Esophagus (tissue), 2 donors: ENCODE data around the gene UPF1. TPM values are rescaled to one million over a fixed set of nuclear protein-coding genes. Genes with fewer than 3 reads are reported as not detected.
A peak's percentile ranks its signal among the peaks of the same experiment; 100 is the strongest.

Source experiments
- H3K27ac ChIP-seq, 2 donors: one replicate each; pipeline ENCODE4 v1.5.1; 2013; ENCODE audit warnings: low read depth in 2 of 2, mild to moderate bottlenecking in 2 of 2, inconsistent platforms in 1 of 2, low read length in 1 of 2, moderate library complexity in 1 of 2
- H3K27me3 ChIP-seq, 2 donors: one replicate each; pipeline ENCODE4 v1.6.1; 2013; ENCODE audit warnings: low read length in 2 of 2, control low read depth in 1 of 2, mild to moderate bottlenecking in 1 of 2; ENCODE audit not compliant: insufficient read depth in 2 of 2, control insufficient read depth in 1 of 2
- H3K36me3 ChIP-seq, 2 donors: one replicate each; pipeline ENCODE4 v1.6.1; 2013; ENCODE audit warnings: low read length in 1 of 2; ENCODE audit not compliant: control insufficient read depth in 2 of 2, insufficient read depth in 2 of 2
- H3K4me1 ChIP-seq, 2 donors: one replicate each; pipeline ENCODE4 v1.6.1; 2013; ENCODE audit warnings: low read length in 1 of 2; ENCODE audit not compliant: control insufficient read depth in 2 of 2, insufficient read depth in 2 of 2
- H3K4me3 ChIP-seq, 2 donors: one replicate each; pipeline ENCODE4 v1.5.1; 2013; ENCODE audit warnings: low read length in 2 of 2, mild to moderate bottlenecking in 2 of 2, low read depth in 1 of 2, moderate library complexity in 1 of 2
- H3K9me3 ChIP-seq, 2 donors: one replicate each; pipeline ENCODE4 v1.6.1; 2013; ENCODE audit warnings: mild to moderate bottlenecking in 2 of 2, low read depth in 1 of 2, low read length in 1 of 2, moderate library complexity in 1 of 2; ENCODE audit not compliant: control insufficient read depth in 2 of 2, insufficient read depth in 1 of 2
- WGBS, 2 donors: extraction: QIAGEN DNeasy Blood & Tissue Kit; methylation state at CpG; one replicate each; pipeline ENCODE4 v1.1.7; 2013; 5-methylcytosine and 5-hydroxymethylcytosine counted together
- polyA plus RNA-seq, 2 donors: library from polyadenylated mRNA; stranded (reverse); fragments of 200-250 nt; gene quantifications; one replicate each; pipeline ENCODE4 v1.2.3, GENCODE V29; 2013
- donor health status: healthy with polysubstance abuse.
- donor health status: Bipolar disorder and iron deficiency.

UPF1 gene
- polyA plus RNA-seq, 2 donors: 28.1 to 41.7 TPM

- Histone ChIP-seq H3K27me3 (peaks cover 8 to 39% of the 10 kb centered on the region in 2 donors), H3K4me1 (peaks cover 0 to 25% of the 10 kb centered on the region in 2 donors), H3K36me3 (no peaks in the 10 kb centered on the region), H3K27ac (no peak overlapping the region), H3K4me3 (peak overlapping the region; percentile 6 to 14), H3K9me3 (peaks cover 0 to 3% of the 10 kb centered on the region in 2 donors)
- 1 to 2% methylated on average over 55 to 65 of the region's 65 CpGs for WGBS, 2 donors
These were observed 41.7 kb upstream of the UPF1 start for GRCh38 chr19:18789883-18790565.

- H3K36me3 ChIP-seq: no peaks in the 10 kb centered on the region
- peaks cover 0 to 21% of the 10 kb centered on the region in 2 donors for H3K4me1 ChIP-seq
- H3K27me3 ChIP-seq: peaks cover 8 to 39% of the 10 kb centered on the region in 2 donors
- no peak within 1 kb of the TSS for H3K27ac ChIP-seq
- H3K4me3 ChIP-seq: no peak within 1 kb of the TSS
- H3K9me3 ChIP-seq: peaks cover 0 to 3% of the 10 kb centered on the region in 2 donors
- WGBS, 2 donors: 4% methylated on average over 61 of the region's 61 CpGs
These were observed 41.0 kb upstream of the UPF1 start, which contains the start of gene COMP for GRCh38 chr19:18790566-18791314. COMP (minus strand) TSS chr19:18791305; CDS start chr19:18791269, 36 bp downstream.

- H3K27ac ChIP-seq: no peak overlapping the region
- WGBS, 2 donors: 17 to 24% methylated on average over 21 of the region's 21 CpGs
- H3K36me3 ChIP-seq: no peaks in the 10 kb centered on the region
- no peak overlapping the region for H3K4me3 ChIP-seq
- peaks cover 0 to 21% of the 10 kb centered on the region in 2 donors for H3K4me1 ChIP-seq
- H3K27me3 ChIP-seq: peaks cover 8 to 39% of the 10 kb centered on the region in 2 donors
- peaks cover 0 to 3% of the 10 kb centered on the region in 2 donors for H3K9me3 ChIP-seq
These were observed 40.5 kb upstream of the UPF1 start for GRCh38 chr19:18791315-18791678.

- no peak overlapping the region for H3K27ac ChIP-seq
- H3K4me3 ChIP-seq: no peak overlapping the region
- H3K9me3 ChIP-seq: no peaks in the 10 kb centered on the region
- peaks cover 8 to 33% of the 10 kb centered on the region in 2 donors for H3K27me3 ChIP-seq
- H3K36me3 ChIP-seq: no peaks in the 10 kb centered on the region
- peaks cover 0 to 19% of the 10 kb centered on the region in 2 donors for H3K4me1 ChIP-seq
- whole genome bisulfite sequencing, 2 donors: 81 to 82% methylated on average over 3 of the region's 3 CpGs
These were observed 39.1 kb upstream of the UPF1 start for GRCh38 chr19:18792661-18793060.

- peaks cover 0 to 18% of the 10 kb centered on the region in 2 donors for H3K4me1 ChIP-seq
- 76 to 77% methylated on average over 13 of the region's 13 CpGs for WGBS, 2 donors
- H3K27ac ChIP-seq: no peak overlapping the region
- no peaks in the 10 kb centered on the region for H3K36me3 ChIP-seq
- no peak overlapping the region for H3K4me3 ChIP-seq
- peaks cover 8 to 28% of the 10 kb centered on the region in 2 donors for H3K27me3 ChIP-seq
- no peaks in the 10 kb centered on the region for H3K9me3 ChIP-seq
These were observed 38.4 kb upstream of the UPF1 start for GRCh38 chr19:18793144-18794028.

GRCh38 chr19:18794029-18794313 is 37.8 kb upstream of the UPF1 start:
- Histone ChIP-seq H3K27ac (no peak overlapping the region), H3K36me3 (no peaks in the 10 kb centered on the region), H3K27me3 (peaks cover 6 to 23% of the 10 kb centered on the region in 2 donors), H3K4me3 (no peak overlapping the region), H3K9me3 (no peaks in the 10 kb centered on the region), H3K4me1 (peaks cover 0 to 13% of the 10 kb centered on the region in 2 donors)
- 67 to 70% methylated on average over 5 of the region's 5 CpGs for WGBS, 2 donors

- Histone ChIP-seq H3K27ac (no peak overlapping the region), H3K4me1 (peaks cover 0 to 8% of the 10 kb centered on the region in 2 donors), H3K27me3 (peaks cover 7 to 16% of the 10 kb centered on the region in 2 donors), H3K9me3 (no peaks in the 10 kb centered on the region), H3K36me3 (no peaks in the 10 kb centered on the region), H3K4me3 (no peak overlapping the region)
- WGBS, 2 donors: 90 to 96% methylated on average over 6 of the region's 6 CpGs
These were observed 37.1 kb upstream of the UPF1 start for GRCh38 chr19:18794692-18795091.

GRCh38 chr19:18795540-18795939 is 36.2 kb upstream of the UPF1 start:
- 9 to 14% methylated on average over 21 of the region's 21 CpGs for WGBS, 2 donors
- Histone ChIP-seq H3K27me3 (peaks cover 7 to 9% of the 10 kb centered on the region in 2 donors), H3K4me3 (no peak overlapping the region), H3K9me3 (no peaks in the 10 kb centered on the region), H3K4me1 (peaks cover 0 to 4% of the 10 kb centered on the region in 2 donors), H3K36me3 (no peaks in the 10 kb centered on the region), H3K27ac (no peak overlapping the region)

GRCh38 chr19:18796239-18796638 is 35.5 kb upstream of the UPF1 start:
- Histone ChIP-seq H3K27me3 (peaks cover 2 to 10% of the 10 kb centered on the region in 2 donors), H3K27ac (no peak overlapping the region), H3K4me1 (no peaks in the 10 kb centered on the region), H3K4me3 (no peak overlapping the region), H3K9me3 (no peaks in the 10 kb centered on the region), H3K36me3 (no peaks in the 10 kb centered on the region)
- WGBS, 2 donors: 62 to 64% methylated on average over 2 of the region's 2 CpGs
